ENCODE data around the gene ZBTB16.

ZBTB16 gene

GRCh38 chr11:114152785-114153184 is 93.3 kb downstream of the ZBTB16 start:
- DNase-seq (ENCODE audit: low spot score): no peak

- DNase-seq (ENCODE audit: low spot score): no peak
These were observed 93.7 kb downstream of the ZBTB16 start for GRCh38 chr11:114153224-114153623.

- DNase-seq (ENCODE audit: low spot score): no peak
These were observed 94.9 kb downstream of the ZBTB16 start for GRCh38 chr11:114154271-114155047.

GRCh38 chr11:114155116-114155515 is 95.6 kb downstream of the ZBTB16 start:
- DNase-seq (ENCODE audit: low spot score): no peak

GRCh38 chr11:114156131-114156581 is 96.6 kb downstream of the ZBTB16 start:
- DNase-seq (ENCODE audit: low spot score): no peak

GRCh38 chr11:114156782-114157181 is 97.3 kb downstream of the ZBTB16 start:
- DNase-seq (ENCODE audit: low spot score): no peak

GRCh38 chr11:114157476-114158050 is 98.1 kb downstream of the ZBTB16 start:
- DNase-seq (ENCODE audit: low spot score): no peak

GRCh38 chr11:114158421-114158820 is 98.9 kb downstream of the ZBTB16 start:
- DNase-seq (ENCODE audit: low spot score): no peak

GRCh38 chr11:114158886-114159285 is 99.4 kb downstream of the ZBTB16 start:
- DNase-seq (ENCODE audit: low spot score): no peak

GRCh38 chr11:114159320-114159719 is 99.8 kb downstream of the ZBTB16 start:
- DNase-seq (ENCODE audit: low spot score): no peak

- DNase-seq (ENCODE audit: low spot score): peak; percentile 87
These were observed 100.5 kb downstream of the ZBTB16 start for GRCh38 chr11:114159802-114160632.

- no peak for DNase-seq (ENCODE audit: low spot score)
These were observed 101.4 kb downstream of the ZBTB16 start for GRCh38 chr11:114160894-114161293.

- DNase-seq (ENCODE audit: low spot score): no peak
These were observed 102.2 kb downstream of the ZBTB16 start for GRCh38 chr11:114161486-114162250.

GRCh38 chr11:114162719-114163123 is 103.2 kb downstream of the ZBTB16 start:
- DNase-seq (ENCODE audit: low spot score): peak; percentile 94

- DNase-seq (ENCODE audit: low spot score): peak; percentile 19
These were observed 103.7 kb downstream of the ZBTB16 start for GRCh38 chr11:114163229-114163631.

GRCh38 chr11:114163830-114164401 is 104.4 kb downstream of the ZBTB16 start:
- DNase-seq (ENCODE audit: low spot score): no peak

- no peak for DNase-seq (ENCODE audit: low spot score)
These were observed 105.0 kb downstream of the ZBTB16 start for GRCh38 chr11:114164546-114164945.

- no peak for DNase-seq (ENCODE audit: low spot score)
These were observed 106.1 kb downstream of the ZBTB16 start for GRCh38 chr11:114165326-114166230.

- DNase-seq (ENCODE audit: low spot score): no peak
These were observed 106.9 kb downstream of the ZBTB16 start for GRCh38 chr11:114166362-114166761.

- DNase-seq (ENCODE audit: low spot score): peak; percentile 82
These were observed 107.4 kb downstream of the ZBTB16 start for GRCh38 chr11:114166897-114167323.
